HG03175 (cell line): ENCODE results near the gene SCLY.

ENCODE experiments used
- ATAC-seq: cut with Tn5 transposase; IDR thresholded peaks from one replicate; pipeline ENCODE4 v1.9.1; 2021; ENCODE audit warnings: mild to moderate bottlenecking, moderate library complexity; ENCODE audit not compliant: unreplicated experiment

The SCLY gene

DNA sequence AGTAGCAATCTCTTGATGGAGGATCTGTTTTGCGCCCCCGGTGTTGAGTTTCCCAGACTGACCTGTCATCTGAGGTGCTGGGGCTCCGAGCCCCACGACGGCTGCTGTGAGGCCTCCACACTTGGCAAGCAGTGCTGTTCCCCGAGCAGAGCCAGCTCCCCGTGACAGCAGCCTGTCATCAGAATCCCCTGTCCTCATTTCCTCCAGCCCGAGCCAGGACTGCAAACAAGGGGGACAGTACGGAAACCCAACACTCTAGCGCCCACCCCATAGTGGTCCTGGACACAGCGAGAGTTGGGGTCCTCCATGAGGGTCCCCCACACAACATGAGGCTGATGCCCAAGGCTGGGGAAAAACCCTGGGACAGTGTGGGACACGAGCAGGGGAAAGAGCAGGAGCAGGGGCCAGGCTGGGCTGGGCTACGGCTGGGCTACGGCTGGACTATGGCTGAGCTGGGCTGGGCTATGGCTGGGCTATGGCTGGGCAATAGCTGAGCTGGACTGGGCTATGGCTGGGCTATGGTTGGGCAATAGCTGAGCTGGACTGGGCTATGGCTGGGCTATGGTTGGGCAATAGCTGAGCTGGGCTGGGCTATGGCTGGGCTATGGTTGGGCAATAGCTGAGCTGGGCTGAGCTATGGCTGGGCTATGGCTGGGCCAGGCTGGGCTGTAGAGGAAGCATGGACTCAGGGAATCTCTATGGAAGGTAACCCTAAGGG is 76.2 kb downstream of the SCLY start:
- no peak for ATAC-seq

DNA sequence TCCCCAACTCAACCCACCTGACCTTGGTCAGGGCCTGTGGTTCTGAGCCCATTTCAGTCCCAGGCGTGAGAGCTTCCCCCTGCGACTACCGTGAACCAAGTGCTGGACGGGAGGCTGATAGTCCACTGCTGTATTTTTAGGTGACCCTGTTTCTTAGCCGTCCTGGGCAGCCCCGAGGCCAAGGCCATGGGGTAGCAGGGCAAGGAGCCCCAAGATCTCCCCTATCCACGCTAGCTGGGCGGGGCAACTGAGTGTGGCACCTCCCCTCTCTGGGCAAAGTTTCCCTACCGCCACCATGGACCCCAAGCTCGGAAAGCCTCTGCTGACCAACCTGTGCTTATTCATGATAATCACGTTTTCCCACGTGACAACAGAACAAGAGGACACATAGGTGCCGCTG is 77.1 kb downstream of the SCLY start:
- ATAC-seq, result no peak

DNA sequence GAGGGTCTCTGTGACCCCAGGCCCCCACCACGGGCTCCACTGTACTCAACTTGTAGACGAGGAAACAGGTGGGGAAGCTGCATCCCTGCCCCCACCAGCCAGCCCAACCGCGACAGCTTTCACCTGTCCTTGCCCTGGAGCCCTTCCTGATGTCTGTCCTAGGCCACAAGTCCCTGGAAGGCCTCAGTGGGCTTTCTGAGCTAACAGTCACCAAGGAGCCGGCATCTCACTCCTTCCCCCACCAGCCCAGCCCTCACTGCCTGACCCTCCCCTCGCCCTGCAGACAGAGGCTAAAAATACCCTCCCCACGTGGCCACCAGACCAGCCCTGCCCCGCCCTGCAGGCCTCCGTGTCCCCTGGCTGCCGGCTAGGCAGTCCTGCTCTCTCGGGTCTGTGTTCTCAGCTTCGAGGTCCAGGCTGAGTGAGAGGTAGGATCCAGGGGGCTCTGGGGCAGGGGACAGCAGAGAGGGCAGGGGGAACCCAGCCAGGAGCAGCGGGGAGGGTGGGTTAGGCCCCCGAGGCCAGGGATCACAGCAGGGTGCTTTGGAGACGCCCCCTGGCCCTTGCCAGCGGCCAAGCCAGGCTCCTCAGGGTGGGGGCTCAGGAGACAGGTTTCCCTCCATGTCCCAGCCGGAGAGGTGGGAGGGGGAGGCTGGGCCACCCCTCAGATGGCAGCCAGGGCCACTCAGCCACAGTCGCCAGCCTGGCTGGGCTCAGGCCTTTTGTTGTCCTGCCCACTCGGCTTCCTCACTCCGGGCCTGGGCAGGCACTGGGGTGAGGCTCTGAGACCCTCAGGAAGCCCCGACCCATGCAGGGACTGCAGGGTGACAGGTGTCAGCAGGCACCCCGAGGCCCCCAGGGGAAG is 77.8 kb downstream of the SCLY start, which contains the start of gene KLHL30:
TSS of gene KLHL30 (plus strand) at position 338 of the 865 bp plus-strand sequence. CDS start 2,087 bp downstream, outside the sequence.
- no peak for ATAC-seq

DNA sequence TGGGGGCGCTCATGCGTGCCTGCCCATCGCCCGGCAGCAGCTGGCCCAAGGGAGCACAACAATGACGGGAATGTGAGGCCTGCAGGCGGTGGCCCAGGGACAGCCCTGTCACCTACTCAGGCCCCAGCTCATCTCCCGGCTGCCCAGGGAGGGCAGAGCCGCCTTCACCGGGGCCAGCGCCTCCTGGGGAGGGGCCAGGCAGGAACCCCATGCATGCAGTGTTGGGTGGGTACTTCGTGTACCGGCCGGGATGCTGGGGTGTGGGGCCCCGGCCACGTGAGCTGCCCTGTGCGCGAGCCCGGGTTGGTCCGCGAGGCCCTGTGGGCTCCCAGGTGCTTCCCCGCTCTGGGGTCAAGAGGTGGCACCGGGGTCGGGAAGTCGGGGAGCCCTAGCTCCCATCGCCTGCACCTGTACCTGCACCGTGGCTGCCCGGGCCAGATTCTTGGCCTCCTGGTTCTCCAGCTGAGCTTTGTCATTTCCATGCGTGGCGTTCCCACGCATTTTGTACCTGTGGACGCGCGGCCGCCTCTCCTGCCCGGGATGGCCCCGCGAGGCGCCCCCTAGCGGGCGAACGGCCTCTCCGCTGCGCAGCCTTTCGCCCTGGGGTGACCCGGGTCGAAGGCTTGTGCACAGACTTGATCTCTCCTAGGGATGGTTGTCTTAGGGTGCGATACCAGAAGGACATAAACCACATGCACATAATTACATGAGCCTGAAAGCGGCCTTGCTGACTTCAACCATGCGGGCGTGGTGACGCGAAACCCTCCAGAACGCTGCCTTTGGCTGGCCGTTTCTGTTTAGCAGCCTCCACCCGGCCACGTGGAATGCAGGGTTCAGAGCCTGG is 78.6 kb downstream of the SCLY start:
- ATAC-seq, result no peak

DNA sequence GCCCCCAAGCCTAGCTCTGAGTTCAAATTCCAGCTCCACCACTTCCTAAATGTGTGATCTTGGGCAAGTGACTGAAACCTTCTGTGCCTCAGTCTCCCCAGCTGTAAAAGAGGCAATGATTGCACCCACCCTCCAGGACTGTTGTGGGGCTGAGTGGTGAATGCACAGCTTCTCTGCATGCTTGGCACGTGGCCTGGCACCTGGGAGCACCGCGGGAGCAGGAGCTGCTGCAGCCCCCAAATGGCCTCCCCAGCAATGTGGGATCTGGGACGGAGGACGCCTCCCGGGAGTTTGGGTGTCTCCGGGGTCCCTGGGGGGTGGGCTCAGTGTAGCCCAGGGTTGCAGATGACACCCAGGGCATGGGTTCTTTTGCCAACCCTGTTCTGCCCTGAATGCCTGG is 79.2 kb downstream of the SCLY start:
- no peak for ATAC-seq

DNA sequence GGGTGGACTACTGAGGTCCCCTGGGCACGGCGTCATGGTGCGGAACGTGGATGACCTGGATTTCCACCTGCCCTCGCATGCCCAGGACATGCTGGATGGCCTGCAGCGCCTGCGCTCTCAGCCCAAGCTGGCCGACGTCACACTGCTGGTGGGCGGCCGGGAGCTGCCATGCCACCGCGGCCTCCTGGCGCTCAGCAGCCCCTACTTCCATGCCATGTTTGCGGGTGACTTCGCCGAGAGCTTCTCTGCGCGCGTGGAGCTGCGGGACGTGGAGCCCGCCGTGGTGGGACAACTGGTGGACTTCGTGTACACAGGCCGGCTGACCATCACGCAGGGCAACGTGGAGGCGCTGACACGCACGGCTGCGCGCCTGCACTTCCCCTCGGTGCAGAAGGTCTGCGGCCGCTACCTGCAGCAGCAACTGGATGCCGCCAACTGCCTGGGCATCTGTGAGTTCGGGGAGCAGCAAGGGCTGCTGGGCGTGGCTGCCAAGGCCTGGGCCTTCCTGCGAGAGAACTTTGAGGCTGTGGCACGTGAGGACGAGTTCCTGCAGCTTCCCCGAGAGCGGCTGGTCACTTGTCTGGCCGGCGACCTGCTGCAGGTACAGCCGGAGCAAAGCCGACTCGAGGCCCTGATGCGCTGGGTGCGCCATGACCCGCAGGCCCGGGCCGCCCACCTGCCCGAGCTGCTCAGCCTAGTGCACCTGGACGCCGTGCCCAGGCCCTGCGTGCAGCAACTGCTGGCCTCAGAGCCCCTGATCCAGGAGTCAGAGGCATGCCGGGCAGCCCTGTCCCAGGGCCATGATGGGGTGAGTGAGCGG is 80.1 kb downstream of the SCLY start:
- no peak for ATAC-seq

DNA sequence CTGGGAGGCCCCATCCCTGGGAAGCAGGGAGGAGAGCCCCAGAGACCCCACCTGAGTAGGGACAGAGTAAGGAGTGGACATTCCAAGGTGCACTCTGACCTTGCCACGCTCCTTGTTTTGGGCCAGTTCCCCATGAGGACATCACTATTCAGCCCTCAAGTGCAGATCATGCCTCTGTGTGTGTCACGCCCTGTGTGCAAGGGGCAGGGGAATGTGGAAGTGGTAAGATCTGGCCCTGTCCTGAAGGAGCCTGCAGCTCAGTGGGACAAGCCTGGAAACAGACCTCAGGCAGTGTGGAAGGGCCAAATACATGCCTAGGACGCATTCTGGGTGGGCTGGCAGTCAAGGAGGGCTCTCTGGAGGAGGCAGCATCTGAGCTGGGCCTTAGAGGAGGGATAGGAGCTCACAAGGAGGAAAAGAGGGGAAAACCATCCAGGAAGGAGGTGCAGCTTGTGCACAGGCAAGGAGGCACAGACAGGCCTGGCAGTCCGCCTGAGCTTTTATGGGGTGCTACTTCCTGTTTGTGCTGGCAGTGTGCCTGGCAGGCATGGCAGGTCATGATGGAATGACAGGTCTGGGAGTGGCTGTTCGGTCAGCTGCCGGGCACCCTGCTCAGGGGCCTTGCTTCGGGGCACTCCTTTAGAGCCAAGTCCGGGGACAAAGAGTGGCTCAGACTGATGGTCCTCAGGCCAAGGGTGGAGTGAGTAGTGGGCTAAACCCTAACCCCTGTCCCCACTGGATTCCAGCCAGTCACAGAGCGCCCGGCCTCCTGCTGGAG is 80.9 kb downstream of the SCLY start:
- ATAC-seq, result no peak

DNA sequence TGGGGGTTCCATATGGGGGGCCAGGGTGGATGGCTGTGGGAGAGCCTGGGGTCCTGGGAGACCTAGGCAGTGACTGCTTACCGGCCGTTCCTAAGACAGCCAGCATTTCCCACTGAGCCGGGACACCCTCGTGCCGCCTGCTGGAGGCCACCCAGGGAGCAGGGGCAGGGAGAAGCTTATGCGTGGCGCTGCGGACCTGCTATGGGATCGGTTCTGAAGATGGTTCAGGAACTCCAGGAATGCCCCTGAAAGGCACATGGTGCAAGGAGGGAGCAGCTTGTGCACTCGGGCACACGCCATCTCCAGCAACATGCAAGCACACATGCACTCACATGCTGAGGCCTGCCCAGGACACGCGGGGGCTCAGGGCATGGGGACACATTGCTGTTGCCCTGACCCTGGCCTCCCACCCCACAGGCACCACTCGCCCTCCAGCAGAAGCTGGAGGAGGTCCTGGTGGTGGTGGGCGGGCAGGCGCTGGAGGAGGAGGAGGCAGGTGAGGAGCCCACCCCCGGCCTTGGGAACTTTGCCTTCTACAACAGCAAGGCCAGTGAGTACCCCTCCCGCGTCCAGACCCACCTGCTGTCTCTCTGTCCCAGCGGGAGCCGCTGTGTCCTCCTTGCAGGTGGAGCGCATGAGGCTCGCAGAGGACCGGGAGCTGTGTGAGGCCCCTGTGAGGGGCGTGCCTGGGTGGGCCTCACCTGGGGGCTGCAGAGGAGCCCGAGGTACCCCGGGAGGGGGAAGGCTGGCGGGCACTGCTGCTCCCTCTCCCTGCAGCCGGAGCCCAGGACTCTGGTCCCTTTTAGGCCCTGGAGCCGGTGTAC is 81.8 kb downstream of the SCLY start:
- ATAC-seq, result no peak

DNA sequence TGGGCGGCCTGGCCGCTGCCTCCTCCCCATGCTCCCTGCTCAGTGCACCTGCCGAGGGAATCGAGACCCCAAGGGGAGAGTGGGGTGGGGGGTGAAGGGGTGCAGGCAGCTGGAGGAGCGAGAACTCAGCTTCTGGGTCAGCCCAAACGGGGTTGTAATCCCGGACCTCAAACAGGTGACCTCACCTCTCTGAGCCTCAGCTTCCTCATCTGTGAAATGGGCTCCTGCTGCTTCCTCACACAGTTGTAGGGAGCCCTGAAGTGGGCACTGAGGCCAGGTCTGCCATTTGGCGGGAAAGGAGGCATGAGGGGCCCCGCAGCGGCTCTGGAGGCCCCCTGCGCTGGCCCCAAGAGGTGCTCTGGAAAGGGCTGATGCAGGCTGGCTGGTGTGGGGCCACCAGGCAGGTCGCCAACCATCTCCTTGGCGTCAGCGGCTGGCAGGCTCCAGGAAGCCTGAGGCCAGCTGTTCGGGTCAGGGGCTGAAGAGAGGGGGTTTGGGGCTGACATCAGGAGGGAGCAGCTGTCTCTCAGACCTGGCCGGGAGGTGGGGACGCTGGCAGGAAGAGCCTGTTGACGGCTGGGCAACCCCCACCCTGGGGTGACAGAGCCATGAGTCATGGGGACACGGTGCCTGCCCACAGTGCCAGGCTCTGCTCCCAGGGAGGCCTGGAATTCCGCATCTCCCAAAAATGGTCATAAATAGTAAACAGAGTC is 82.6 kb downstream of the SCLY start:
- ATAC-seq, result no peak

DNA sequence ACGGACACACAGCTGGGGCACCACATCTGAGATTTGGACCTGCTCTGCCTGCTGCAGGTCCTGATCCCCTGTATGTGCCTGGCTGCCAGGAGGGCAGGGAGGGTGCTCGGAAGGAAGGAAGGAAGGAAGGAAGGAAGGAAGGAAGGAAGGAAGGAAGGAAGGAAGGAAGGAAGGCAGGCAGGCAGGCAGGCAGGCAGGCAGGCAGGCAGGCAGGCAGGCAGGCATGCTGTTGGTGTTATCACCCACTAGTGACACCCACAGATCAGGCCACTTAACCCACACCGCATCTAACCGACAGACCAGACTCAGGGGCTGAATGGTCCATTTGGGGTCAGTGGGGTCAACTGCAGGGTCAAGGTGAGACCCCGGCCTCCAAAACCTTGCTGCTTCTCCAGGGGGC is 83.5 kb downstream of the SCLY start:
- ATAC-seq, result no peak

DNA sequence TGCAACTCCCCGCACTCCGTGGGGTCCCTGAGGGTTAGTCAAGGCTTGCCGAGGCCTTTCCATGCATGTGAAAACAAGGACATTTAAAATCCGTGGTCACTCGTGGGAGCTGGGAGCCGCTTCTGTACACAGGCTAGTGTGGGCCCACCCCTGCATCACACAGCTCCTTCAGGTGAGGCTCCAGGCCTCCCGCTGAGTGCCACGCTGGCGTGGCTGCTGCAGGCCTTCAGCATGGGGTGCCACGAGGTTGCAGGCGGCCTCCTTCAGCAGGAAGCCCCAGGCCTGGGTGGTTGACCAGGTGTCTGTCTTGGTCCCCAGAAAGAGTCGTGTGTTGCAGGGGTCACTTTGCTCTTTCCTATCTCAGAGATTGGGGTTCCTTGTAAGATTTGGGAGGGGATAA is 84.2 kb downstream of the SCLY start:
- no peak for ATAC-seq

DNA sequence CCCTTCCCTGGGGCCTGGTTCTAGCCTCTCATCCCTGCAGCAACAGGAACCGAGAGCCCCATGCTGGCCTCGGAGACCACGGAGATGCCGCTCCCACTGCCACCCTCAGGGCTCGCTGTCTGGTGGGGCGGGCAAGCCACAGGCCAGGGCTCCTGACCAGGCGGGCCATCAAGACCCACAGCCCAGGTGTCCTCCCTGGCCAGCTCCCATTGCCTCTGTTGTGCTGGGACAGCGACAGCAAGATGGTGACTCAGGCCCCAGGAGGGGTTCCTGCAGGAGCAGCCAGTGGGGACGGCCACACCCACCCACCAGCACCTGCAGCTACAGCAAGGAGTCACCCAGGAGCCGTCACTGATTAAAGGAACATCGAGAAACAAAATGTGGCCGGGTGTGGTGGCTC is 85.0 kb downstream of the SCLY start:
- ATAC-seq, result no peak

DNA sequence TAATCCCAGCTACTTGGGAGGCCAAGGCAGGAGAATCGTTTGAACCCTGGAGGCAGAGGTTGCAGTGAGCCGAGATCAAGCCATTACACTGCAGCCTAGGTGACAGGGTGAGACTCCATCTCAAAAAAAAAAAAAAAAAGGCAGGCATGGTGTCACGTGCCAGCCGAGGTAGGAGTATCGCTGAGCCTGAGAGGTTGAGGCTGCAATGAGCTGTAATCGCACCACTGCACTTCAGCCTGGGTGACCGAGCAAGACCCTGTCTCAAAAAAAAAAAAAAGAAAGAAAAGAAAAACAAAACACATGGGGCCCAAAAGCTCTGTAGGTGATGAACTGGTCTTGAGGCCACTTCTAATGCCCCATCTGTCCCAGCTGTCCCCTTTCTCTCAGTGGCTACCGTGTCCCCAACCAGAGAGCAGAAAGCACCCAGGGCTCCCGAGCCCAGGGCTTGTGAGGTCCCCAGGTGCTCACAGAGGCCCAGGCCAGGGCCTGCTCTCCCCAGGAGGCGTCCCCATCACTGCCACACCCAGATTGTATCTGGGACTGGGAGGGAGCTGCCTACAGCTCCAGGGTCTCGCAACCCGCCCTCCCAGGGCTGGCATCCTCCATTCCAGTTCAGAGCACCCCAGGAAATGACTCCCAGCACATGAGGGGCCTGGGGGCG is 86.2 kb downstream of the SCLY start:
- ATAC-seq, result no peak

DNA sequence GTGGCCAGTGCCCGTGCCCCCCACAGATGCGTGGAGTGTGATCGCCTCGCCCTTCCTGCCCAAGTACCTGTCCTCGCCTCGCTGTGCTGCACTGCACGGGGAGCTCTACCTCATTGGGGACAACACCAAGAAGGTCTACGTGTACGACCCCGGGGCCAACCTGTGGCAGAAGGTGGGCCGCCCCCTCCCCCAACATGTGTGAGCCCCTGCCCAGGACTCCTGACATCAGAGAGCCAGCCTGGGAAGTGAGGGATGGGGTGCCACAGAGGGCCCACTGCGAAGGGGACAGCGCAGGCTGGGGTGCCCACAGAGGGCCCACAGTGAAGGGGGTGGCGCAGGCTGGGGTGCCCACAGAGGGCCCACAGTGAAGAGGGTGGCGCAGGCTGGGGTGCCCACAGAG is 88.2 kb downstream of the SCLY start:
- ATAC-seq, result no peak
